Hindlimb muscle (tissue), 1 donor: Measurements from ENCODE around the gene PELO. TPM values are rescaled to one million over a fixed set of nuclear protein-coding genes. Genes with fewer than 3 reads are reported as not detected.

ENCODE experiments used
- DNase-seq: peaks from one replicate; pipeline ENCODE4 v3.0.0-alpha.2; 2013
- polyA plus RNA-seq: library from polyadenylated mRNA; unstranded; fragments of 120-200 nt; gene quantifications from one replicate; pipeline ENCODE4 v1.2.1, GENCODE V29; 2013; ENCODE audit not compliant: insufficient read length

Gene PELO
- polyA plus RNA-seq, 1 donor = 14.7 TPM

GRCh38 chr5:52772668-52773067, 15.0 kb upstream of the PELO start:
- no peak for DNase-seq

- no peak for DNase-seq
Observed at GRCh38 chr5:52773342-52773741, 14.4 kb upstream of the PELO start.

DNA sequence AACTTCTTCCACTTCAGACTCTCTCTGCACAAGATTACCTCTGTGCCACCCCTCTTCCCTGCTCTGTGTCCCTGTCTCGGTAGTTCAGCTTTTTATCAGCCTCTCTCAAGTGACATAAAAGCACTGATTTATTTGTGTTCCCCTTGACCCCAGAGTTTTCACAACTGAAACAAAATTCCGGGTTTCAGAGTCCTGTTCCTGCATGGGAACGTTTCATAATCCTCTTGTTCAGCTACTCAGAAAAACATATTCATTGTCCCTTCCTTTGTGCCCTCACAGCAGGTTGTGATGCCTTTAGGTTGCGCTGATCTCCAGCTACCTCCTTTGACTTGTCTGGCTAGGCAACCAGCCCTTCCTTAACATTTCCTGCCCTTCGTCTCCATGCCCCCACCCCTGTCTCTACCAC, 13.7 kb upstream of the PELO start:
- no peak for DNase-seq

- no peak for DNase-seq
Observed at GRCh38 chr5:52776116-52776515, 11.6 kb upstream of the PELO start.

GRCh38 chr5:52777186-52777585, 10.5 kb upstream of the PELO start:
- DNase-seq = no peak

DNA sequence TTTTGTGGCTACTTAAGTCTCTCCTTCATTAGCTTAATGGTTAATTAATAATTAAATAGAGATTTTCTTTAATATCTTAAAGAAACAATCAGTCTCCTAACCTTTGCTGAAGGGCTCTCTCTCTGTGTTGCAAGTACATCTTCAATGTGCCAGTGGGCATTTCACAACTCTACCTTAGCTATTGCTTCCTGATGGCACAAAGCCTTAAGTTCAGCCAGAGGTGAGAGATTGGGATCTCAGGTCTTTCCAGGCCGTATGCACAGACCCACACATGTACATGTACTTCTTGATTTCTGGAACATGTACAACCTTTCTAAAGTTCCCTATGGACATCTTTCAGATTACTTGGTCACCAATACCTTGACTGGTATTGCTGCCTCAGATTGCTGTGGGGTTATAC, 8.9 kb upstream of the PELO start:
- no peak for DNase-seq

GRCh38 chr5:52779213-52779612, 8.5 kb upstream of the PELO start:
- DNase-seq = no peak

DNA sequence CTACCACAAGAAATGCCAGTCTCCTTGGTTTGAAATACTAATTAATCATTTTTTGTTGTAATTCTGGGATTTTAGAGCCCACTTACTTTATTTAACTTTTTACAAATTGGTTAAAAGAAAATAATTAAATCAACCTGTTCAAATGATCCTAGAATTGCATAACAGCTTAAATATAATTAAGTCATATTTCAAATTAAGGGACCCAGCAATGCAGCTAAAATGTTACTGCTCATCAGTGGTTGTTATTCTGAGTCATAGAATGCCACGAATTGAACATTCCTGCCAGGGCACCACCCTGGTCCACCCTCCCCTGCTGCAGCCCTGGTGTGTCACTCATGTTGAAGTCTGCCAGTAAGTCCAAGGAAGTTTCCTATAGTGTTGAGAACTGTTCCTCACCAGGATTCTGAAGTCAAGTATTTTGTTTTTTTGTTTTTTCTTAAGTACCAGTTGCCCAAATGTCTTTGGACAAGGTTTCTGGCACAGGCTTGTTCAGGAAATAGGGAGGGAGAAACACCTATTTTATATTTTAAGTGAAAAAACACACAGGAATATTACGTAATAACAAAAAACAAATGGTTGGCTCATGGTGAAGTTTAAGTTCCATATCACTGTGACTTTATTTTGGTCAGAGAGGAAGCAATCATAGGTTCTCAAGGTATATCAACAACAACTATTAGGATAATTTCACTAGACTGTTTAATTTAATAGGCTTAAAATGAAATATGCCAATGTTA, 4.3 kb upstream of the PELO start:
- no peak for DNase-seq

DNA sequence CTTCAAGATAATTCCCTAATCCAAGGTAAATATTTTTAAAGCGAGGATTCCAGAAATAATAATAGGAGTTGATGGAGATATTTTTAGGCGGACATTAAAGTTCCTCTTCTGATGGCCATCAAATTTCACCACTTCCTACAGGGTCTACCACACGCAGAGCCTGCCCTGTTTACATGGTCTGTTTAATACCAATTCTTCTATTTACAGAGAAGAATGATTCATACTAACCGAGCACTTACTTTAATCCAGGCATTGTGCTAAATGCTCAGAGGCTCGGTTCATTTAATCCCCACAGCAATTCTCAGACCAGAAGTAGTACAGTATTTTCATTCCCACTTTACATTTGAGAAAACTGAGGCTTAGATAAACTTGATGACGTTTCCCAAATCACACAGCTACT, 3.0 kb upstream of the PELO start:
- no peak for DNase-seq

GRCh38 chr5:52786391-52786790, 1.3 kb upstream of the PELO start:
- no peak for DNase-seq

DNA sequence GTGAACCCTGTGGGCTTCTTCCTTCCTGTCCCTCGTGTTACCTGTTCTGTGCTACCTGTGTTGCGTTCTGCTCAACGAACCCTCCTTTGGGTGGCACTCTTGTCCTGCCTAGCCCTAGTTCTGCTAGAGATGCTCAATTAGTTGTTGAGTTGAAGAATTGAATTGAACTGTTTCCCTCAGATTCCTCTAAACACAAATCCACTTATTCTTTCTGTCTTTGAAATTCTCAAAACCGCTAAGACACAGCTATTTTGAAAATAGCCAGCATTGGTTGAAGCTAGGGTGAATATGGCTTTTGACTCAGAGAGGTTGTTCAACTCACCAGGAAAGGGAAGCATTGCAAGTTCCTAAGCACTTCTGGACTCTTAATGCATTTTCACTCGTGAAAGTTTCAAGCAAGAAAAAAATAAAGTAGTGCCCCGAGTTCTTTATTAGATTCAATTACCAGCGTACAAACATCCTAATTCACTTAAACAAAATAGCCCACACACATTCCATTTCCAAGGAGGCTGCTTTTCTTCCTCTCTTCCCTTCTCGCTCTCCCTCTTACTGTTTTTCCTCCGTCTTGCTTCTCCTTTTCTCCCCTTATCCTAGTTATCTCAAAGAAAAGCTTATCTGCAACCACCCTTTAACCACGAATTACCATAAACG, 642 bp upstream of the PELO start:
- no peak for DNase-seq

GRCh38 chr5:52788505-52788821, 747 bp downstream of the PELO start:
- no peak for DNase-seq

GRCh38 chr5:52789378-52789777, 1.7 kb downstream of the PELO start:
- DNase-seq = no peak

DNA sequence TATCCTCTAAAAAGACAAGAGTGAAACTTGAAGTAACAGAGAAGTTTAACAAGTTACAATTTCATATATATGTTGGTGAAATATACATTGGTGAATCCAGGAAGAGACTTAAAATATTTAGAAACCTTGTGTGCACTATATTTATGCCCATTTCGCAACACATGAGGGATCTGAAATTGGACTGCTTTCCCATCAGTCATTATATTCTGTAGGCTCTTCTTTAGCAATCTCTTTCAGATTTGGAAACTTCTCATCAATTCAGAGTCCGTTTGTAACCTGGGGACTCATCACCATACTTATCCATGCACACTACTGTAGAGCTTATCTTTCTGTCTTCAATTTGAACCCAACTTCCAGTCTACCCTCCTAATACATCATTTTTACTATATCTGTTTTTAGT, 2.1 kb downstream of the PELO start:
- DNase-seq = no peak

DNA sequence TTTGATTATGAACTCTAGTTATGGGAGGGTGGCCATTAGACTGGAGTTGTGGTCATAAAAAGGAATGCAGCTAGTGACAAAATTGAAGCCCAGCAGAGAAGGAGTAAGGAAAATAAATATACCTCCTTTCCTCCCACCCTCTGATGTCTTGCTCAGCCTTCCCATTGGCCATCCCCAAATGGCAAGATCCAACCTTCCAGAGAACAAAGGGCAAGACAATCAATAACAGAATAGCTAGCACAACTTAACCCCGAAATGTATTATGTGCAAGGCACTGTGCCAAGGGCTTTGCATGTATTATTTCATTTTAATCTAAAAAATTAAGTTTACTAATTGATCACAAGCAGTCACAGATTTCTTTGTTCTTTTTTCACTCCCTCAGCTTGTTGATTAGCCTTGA, 3.6 kb downstream of the PELO start:
- DNase-seq = no peak

DNA sequence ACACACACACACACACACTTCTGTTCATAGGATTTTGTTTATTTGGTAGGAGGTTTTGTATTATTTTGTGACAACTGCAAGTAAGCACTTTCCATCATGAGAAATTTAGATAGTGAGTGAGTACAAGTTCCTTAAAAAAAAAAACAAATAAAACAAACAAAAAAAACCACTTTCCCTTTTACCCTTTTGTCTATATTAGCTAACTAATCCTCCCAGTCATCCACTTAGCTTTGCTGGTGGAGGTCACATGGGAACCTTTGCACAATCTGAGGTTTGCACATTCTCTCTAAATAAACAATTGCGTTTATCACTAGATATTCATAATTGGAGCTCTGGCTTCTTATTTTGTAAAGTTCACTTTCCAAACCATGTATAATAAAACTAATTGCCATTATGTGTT, 6.8 kb downstream of the PELO start:
- no peak for DNase-seq

DNA sequence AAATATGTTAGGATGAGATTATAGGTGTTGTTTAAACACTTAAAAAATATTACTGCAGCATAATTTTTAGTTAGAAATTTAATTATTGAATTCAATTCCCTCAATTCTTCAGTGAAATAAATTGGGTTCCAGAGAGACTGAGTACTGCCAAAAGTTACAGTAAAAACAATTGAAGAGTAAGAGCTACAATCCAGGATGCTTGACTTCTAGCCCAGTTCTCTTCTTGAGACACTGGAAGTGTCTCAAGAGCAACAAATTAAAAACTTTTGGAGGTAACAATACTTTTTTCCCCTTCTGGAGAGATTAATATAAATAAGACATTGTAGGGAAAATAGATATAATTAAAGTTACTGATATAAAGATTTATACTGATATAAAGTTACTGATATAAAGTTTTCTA, 8.3 kb downstream of the PELO start:
- no peak for DNase-seq

- DNase-seq = no peak
Observed at GRCh38 chr5:52796516-52797103, 8.9 kb downstream of the PELO start.

DNA sequence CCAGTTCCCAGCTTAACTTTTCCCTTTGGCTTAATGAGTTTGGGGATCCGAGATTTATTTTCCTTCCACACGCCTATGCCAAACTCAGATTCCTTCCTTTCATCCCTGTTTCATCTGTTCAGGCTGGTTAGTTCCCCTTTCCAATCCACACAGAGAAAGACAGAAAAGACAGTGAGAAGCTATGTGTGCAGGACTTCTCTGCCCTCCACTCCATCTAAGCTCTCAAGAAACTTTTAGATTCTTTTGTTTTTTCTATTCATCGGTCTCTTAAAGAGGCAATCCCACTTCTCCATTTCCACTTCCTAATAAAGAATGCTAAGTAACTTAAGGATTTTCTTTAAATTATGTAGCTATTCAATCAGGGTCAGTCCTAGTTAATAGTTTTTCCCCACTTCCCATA, 11.2 kb downstream of the PELO start:
- DNase-seq = no peak

- DNase-seq = peak; percentile 71
Observed at GRCh38 chr5:52799358-52799982, 11.8 kb downstream of the PELO start.

GRCh38 chr5:52799983-52800393, 12.3 kb downstream of the PELO start:
- DNase-seq = peak; percentile 96

- DNase-seq = peak; percentile 65
Observed at GRCh38 chr5:52800394-52801213, 12.9 kb downstream of the PELO start.

GRCh38 chr5:52801329-52801728, 13.6 kb downstream of the PELO start:
- no peak for DNase-seq
